ENCODE results near the gene GBX1.

The GBX1 gene

GRCh38 chr7:151110941-151111645 is 56.4 kb downstream of the GBX1 start:
- peak; percentile 33 to 62 (median 58) for DNase-seq

DNA sequence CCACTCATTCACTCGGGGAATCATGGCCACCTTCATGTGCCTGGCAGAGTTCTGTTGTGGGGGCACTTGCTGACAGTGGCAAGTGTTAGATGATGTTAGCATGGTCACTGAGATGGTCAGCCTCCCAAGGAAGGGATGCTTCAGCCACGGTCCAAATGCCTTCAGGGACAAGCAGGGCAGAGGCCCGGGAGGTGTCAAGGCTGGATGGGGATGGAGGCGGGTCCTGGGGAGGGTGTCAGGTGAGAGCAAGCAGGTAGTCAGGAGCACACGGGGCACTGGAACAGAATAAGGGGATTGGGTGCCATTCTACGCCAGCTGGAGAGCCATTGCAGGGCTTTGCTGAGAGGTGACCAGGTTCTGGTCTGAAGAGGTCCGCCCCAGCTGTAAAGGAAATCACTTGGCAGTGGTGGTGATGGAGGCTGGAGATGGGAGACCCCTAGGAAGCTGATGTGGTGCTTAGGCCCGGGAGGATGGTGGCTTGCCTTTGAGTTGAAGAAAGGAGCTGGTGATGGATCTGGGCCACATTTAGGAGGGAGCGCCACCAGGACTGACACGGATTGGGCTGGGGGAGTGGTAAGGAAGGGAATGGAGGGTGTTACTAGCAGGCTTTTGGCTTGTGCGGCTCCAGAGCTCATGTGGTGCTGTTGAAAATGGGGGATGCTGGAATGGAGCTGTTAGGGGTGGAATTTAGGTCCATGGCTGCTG is 57.1 kb downstream of the GBX1 start:
- no peak for DNase-seq

- no peak for DNase-seq
Observed at GRCh38 chr7:151109094-151110048, 58.1 kb downstream of the GBX1 start.

DNA sequence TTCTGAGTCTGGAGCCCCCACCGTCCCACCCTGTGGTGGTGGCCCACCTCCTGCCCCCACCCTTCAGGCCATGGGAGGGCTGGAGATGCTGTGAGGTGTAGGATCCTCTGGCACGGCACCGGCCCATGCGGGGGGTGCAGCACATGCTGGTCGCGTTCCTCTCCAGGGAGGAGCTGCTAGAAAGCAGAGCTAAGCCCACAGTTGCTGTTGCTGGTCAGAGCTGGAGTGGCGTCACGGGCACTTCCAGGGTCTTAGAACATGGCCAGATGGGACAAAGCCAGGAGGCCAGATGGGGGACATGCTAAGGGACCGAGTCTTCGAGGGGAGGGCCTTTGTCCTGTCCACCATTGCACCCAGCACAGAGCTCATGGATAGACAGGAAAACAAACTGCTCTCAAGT is 59.6 kb downstream of the GBX1 start:
- no peak for DNase-seq

GRCh38 chr7:151104411-151105235 is 62.9 kb downstream of the GBX1 start:
- DNase-seq: no peak

DNA sequence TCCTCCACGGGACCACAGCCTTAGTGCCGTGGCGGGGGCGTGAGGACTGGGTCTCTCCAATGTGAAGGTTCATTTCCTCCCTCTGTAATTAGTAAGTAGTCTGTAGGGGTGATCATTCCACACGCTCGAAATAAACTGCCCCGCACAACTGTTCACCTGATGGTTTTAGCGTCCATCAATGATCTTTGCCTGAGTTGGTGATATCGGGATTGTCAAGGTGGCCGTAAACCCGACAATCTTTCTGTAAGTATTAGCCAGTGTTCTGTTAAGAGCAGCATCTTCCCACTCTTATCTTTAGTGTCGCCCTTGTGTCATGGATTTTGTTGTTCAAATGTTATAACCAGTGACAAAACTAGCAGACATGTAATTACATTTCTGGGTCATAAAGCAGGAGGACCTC is 63.5 kb downstream of the GBX1 start:
- DNase-seq: no peak

DNA sequence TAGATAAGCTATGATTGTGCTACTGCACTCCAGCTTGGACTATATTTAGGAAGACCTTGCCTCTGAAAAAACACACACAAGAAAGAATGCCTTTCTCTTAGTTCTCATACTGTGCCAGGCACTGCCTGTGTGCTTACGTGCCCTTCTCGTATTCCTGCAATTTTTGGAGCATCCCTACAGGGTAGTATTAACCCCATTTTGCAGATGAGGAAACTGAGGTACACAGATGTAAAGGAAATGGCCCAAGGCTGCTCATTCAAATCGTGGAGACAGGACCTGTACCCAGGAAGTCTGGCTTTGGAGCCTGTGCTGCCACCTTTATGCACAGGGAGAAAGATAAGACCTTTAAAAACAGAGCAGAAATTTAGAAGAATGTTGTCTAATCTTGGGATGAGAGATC is 64.5 kb downstream of the GBX1 start:
- no peak for DNase-seq

DNA sequence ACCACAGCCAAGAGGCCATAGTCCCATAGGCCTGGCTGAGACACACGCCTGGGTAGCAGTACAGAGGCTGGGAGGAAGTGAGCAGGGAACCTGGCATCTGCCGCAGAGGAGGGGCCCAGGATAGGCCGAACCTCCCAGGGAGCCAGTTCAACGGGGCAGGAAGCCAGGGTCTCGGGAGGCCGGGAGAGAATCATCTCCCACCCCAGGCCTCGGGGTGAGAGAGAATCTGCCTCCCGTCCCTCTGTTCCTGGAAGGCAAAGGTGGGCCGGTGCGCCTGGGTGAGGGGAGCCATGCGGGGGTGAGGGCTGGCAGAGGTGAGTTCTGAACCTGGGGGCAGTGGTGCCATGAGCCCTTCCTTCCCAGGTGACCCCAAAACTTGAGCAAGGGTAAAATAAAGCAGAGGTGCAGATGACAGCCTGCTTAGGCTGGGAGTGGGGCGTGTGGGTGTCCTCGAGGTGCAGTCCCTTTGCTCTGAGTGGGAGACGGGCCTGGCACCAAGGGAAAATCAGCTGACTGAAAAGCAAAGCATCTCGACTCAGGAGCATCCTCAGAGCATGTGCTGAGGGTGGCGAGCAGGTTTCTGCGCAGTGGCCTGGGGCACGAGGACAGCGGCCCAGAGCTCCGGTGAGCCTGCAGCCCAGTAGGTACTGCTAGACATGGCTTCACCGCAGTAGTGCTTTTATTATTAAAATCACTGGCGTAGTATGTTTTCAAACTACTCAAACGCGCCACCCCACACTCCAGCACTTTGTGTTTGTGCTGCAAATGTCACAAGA is 65.7 kb downstream of the GBX1 start:
- DNase-seq: no peak

DNA sequence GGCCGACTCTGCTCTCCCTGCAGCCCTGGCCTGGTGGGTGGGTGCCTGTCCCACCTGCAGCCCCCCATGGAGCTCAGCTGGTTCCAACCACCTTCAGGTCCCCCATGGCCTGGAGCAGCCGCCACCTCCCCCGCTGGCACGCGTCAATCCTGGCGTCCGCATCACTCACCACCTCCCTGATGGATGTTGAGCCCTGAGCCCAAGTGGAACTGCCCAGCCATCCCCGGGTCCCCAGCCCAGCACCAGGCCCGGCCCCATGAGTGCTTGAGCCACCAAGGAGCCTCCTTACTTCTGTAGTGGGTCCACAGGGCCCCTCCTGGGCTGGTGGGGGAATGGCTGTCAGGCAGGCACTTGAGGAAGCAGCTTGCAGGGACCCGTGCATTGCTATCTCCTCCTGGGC is 66.6 kb downstream of the GBX1 start:
- DNase-seq: no peak

GRCh38 chr7:151099486-151100211 is 67.8 kb downstream of the GBX1 start:
- no peak for DNase-seq

Measured in activated CD4-positive, CD25-positive, alpha-beta regulatory T cell (primary cell).